CD14-positive monocyte (primary cell): ENCODE data around the gene RBL1. TPM values are rescaled to one million over a fixed set of nuclear protein-coding genes. Genes with fewer than 3 reads are reported as not detected.
"Not testable (repeated sequence)": the region's sequence is repeated elsewhere in the genome, so short reads cannot be mapped to it uniquely, and the experiment has no call there.

Experiments used
- DNase-seq, 3 donors: peaks; one replicate each; pipeline ENCODE4 v3.0.0-alpha.2; 2011 to 2022
- H2AFZ ChIP-seq: 2 replicates; pipeline ENCODE4 v1.6.0; 2012; ENCODE audit warnings: mild to moderate bottlenecking, low read depth, low read length, inconsistent platforms; ENCODE audit not compliant: insufficient read depth, poor library complexity, severe bottlenecking
- H3K27ac ChIP-seq, 2 donors: 1 replicate in 1 of 2; 2 replicates in 1 of 2; pipeline ENCODE4 v1.5.1; 2012 to 2013; ENCODE audit warnings: low read length in 2 of 2, control low read depth in 1 of 2, inconsistent platforms in 1 of 2, low read depth in 1 of 2, mild to moderate bottlenecking in 1 of 2
- H3K27me3 ChIP-seq, 2 donors: one replicate each; pipeline versions ENCODE4 v1.6.0 to v1.6.1; 2011 to 2013; ENCODE audit warnings: low read length in 2 of 2; ENCODE audit not compliant: control insufficient read depth in 2 of 2, insufficient read depth in 2 of 2
- H3K36me3 ChIP-seq, 2 donors: replicated peaks in 1 of 2; 1 replicate in 1 of 2; 2 replicates in 1 of 2; pipeline versions ENCODE4 v1.5.1 to v1.6.1; 2012 to 2013; ENCODE audit warnings: low read length in 2 of 2, control low read depth in 1 of 2, inconsistent platforms in 1 of 2, mild to moderate bottlenecking in 1 of 2; ENCODE audit not compliant: insufficient read depth in 2 of 2, control insufficient read depth in 1 of 2
- H3K4me1 ChIP-seq, 2 donors: 1 replicate in 1 of 2; 2 replicates in 1 of 2; pipeline versions ENCODE4 v1.5.1 to v1.6.1; 2012 to 2013; ENCODE audit warnings: low read length in 2 of 2, control low read depth in 1 of 2, inconsistent platforms in 1 of 2, mild to moderate bottlenecking in 1 of 2, moderate library complexity in 1 of 2; ENCODE audit not compliant: insufficient read depth in 2 of 2, control insufficient read depth in 1 of 2
- H3K4me2 ChIP-seq: replicated peaks from 2 replicates; pipeline ENCODE3; 2012; ENCODE audit warnings: low read length, moderate library complexity, mild to moderate bottlenecking; ENCODE audit not compliant: poor library complexity, severe bottlenecking; ENCODE audit errors: extremely low read depth
- H3K4me3 ChIP-seq, 3 experiments: fragments of 200-600 bp in 1 of 3; sonication (generic) in 1 of 3; replicated peaks in 1 of 3; 1 replicate in 2 of 3; 2 replicates in 1 of 3; pipeline ENCODE4 v1.5.1; 2011 to 2013; ENCODE audit warnings: low read length in 3 of 3, mild to moderate bottlenecking in 3 of 3, control low read depth in 2 of 3, low read depth in 2 of 3, inconsistent platforms in 1 of 3, moderate library complexity in 1 of 3
- H3K79me2 ChIP-seq: 2 replicates; pipeline ENCODE4 v1.6.0; 2012; ENCODE audit warnings: mild to moderate bottlenecking, control low read depth, inconsistent platforms, low read length, moderate library complexity; ENCODE audit not compliant: insufficient read depth
- H3K9ac ChIP-seq: 2 replicates; pipeline ENCODE4 v1.6.0; 2017; ENCODE audit warnings: low read length, mild to moderate bottlenecking; ENCODE audit not compliant: insufficient read depth, poor library complexity, severe bottlenecking
- H3K9me3 ChIP-seq, 2 donors: replicated peaks in 1 of 2; 1 replicate in 1 of 2; 2 replicates in 1 of 2; pipeline versions ENCODE4 v1.5.1 to v1.6.1; 2012 to 2013; ENCODE audit warnings: low read length in 2 of 2, control low read depth in 1 of 2; ENCODE audit not compliant: control insufficient read depth in 1 of 2, insufficient read depth in 1 of 2
- H4K20me1 ChIP-seq: 2 replicates; pipeline ENCODE4 v1.6.0; 2012; ENCODE audit warnings: mild to moderate bottlenecking, low read length, control low read depth, moderate library complexity; ENCODE audit not compliant: insufficient read depth
- H3K27ac Mint-ChIP-seq, 7 donors: one replicate each; pipeline ENCODE4 v1.8.0; 2020; ENCODE audit warnings: mild to moderate bottlenecking in 7 of 7, mixed read lengths in 7 of 7, moderate library complexity in 6 of 7, inconsistent platforms in 2 of 7
- H3K27me3 Mint-ChIP-seq, 3 donors: one replicate each; pipeline ENCODE4 v1.8.0; 2021 to 2022; ENCODE audit warnings: low read depth in 3 of 3, mild to moderate bottlenecking in 3 of 3, mixed read lengths in 3 of 3, moderate library complexity in 3 of 3, inconsistent platforms in 1 of 3
- H3K36me3 Mint-ChIP-seq, 2 donors: one replicate each; pipeline ENCODE4 v1.8.0; 2020; ENCODE audit warnings: mixed read lengths in 2 of 2, inconsistent platforms in 1 of 2, mild to moderate bottlenecking in 1 of 2
- H3K4me1 Mint-ChIP-seq: one replicate; pipeline ENCODE4 v1.8.0; 2020; ENCODE audit warnings: mild to moderate bottlenecking, mixed read lengths
- H3K4me3 Mint-ChIP-seq, 2 donors: one replicate each; pipeline ENCODE4 v1.8.0; 2020; ENCODE audit warnings: mild to moderate bottlenecking in 2 of 2, mixed read lengths in 2 of 2, moderate library complexity in 1 of 2
- H3K9me3 Mint-ChIP-seq, 7 donors: one replicate each; pipeline ENCODE4 v1.8.0; 2020 to 2022; ENCODE audit warnings: mixed read lengths in 7 of 7, mild to moderate bottlenecking in 6 of 7, moderate library complexity in 6 of 7, inconsistent platforms in 2 of 7
- CTCF ChIP-seq: fragments of 200-600 bp; IDR thresholded peaks from one replicate; pipeline ENCODE4 v1.8.0; 2022; ENCODE audit warnings: antibody characterized with exemption, mild to moderate bottlenecking
- WGBS: methylation state at CpG from one replicate; pipeline ENCODE4 v1.1.5; 2013; ENCODE audit warnings: missing lambda C conversion rate; ENCODE audit not compliant: insufficient coverage; 5-methylcytosine and 5-hydroxymethylcytosine counted together
- intact Hi-C, 2 donors: fragments of 100-400 bp; cut with micrococcal nuclease; formaldehyde crosslinking; loops; one replicate each; pipeline versions ENCODE4 v1.15.0 to v1.15.1; 2023
- polyA plus RNA-seq, 3 donors: library from polyadenylated mRNA; depleted of rRNA in 1 of 3; unstranded in 2 of 3; stranded (reverse) in 1 of 3; fragments of 300-500 nt in 2 of 3; fragments of >200 nt in 1 of 3; fragmentation: Illumina TruSeq in 2 of 3; gene quantifications; 1 replicate in 2 of 3; 2 replicates in 1 of 3; pipeline ENCODE4 v1.2.3, GENCODE V29; 2012 to 2021

Gene RBL1
- polyA plus RNA-seq, 3 donors = 1.5 to 3.7 (median 2.4) TPM

- Histone ChIP-seq H3K4me3 (no peak overlapping the region), H3K4me1 (no peaks in the 10 kb centered on the region), H2AFZ (no peak overlapping the region), H3K79me2 (no peaks in the 10 kb centered on the region), H3K9ac (no peak overlapping the region), H3K27ac (no peak overlapping the region), H3K27me3 (no peaks in the 10 kb centered on the region), H3K36me3 (no peaks in the 10 kb centered on the region), H3K4me2 (no peak overlapping the region), H4K20me1 (no peaks in the 10 kb centered on the region), H3K9me3 (no peaks in the 10 kb centered on the region)
- intact Hi-C loops = no loop called here
- no peaks in the 10 kb centered on the region for H3K4me1 Mint-ChIP-seq
- peaks cover 0 to 2% (median 0%) of the 10 kb centered on the region in 7 donors for H3K9me3 Mint-ChIP-seq
- peaks cover 0 to 7% (median 1%) of the 10 kb centered on the region in 3 donors for H3K27me3 Mint-ChIP-seq
- no peak overlapping the region for H3K27ac Mint-ChIP-seq
- peaks cover 0 to 1% of the 10 kb centered on the region in 2 donors for H3K36me3 Mint-ChIP-seq
- TF ChIP-seq CTCF = no peak
- 60% methylated on average over 1 of the region's 3 CpGs for WGBS
- H3K4me3 Mint-ChIP-seq = no peak overlapping the region
- no peak for DNase-seq
These were observed 35.7 kb upstream of the RBL1 start for GRCh38 chr20:37131486-37131885.

- H3K4me3 Mint-ChIP-seq = no peak overlapping the region
- H3K27me3 Mint-ChIP-seq = peaks cover 0 to 4% (median 3%) of the 10 kb centered on the region in 3 donors
- peaks cover 0 to 1% of the 10 kb centered on the region in 2 donors for H3K36me3 Mint-ChIP-seq
- no peaks in the 10 kb centered on the region for H3K79me2 ChIP-seq
- intact Hi-C loops = no loop called here
- H3K4me1 Mint-ChIP-seq = peaks cover under 1% of the 10 kb centered on the region
- H3K27ac Mint-ChIP-seq = no peak overlapping the region
- no peak overlapping the region for H3K27ac ChIP-seq
- no peaks in the 10 kb centered on the region for H3K36me3 ChIP-seq
- H3K9ac ChIP-seq = no peak overlapping the region
- DNase-seq = no peak
- H3K27me3 ChIP-seq = no peaks in the 10 kb centered on the region
- H3K9me3 ChIP-seq = no peaks in the 10 kb centered on the region
- H3K9me3 Mint-ChIP-seq = peaks cover 0 to 12% (median 4%) of the 10 kb centered on the region in 7 donors
- peaks cover 3% of the 10 kb centered on the region in 2 donors for H3K4me1 ChIP-seq
- no peak overlapping the region for H3K4me3 ChIP-seq
- no peak overlapping the region for H3K4me2 ChIP-seq
- H2AFZ ChIP-seq = no peak overlapping the region
- no peaks in the 10 kb centered on the region for H4K20me1 ChIP-seq
- 100% methylated on average over 2 of the region's 3 CpGs for WGBS
- TF ChIP-seq CTCF = no peak
These were observed 33.0 kb upstream of the RBL1 start for GRCh38 chr20:37128803-37129202.

GRCh38 chr20:37126290-37126689 lies 30.5 kb upstream of the RBL1 start:
- H2AFZ ChIP-seq, H3K27me3 Mint-ChIP-seq, H4K20me1 ChIP-seq, H3K27ac ChIP-seq, H3K4me1 Mint-ChIP-seq, H3K4me3 ChIP-seq, H3K9ac ChIP-seq, H3K4me2 ChIP-seq, H3K27ac Mint-ChIP-seq, H3K36me3 ChIP-seq, intact Hi-C loops, H3K9me3 ChIP-seq, H3K27me3 ChIP-seq, H3K4me3 Mint-ChIP-seq, H3K79me2 ChIP-seq, H3K36me3 Mint-ChIP-seq, DNase-seq: not testable (repeated sequence)
- peaks cover 0 to 12% (median 4%) of the 10 kb centered on the region in 7 donors for H3K9me3 Mint-ChIP-seq
- H3K4me1 ChIP-seq = peaks cover 10 to 11% of the 10 kb centered on the region in 2 donors
- no CpG with 5 or more reads among the region's 30 CpGs for WGBS
